ENCODE results near the gene P4HTM. TPM values are rescaled to one million over a fixed set of nuclear protein-coding genes. Genes with fewer than 3 reads are reported as not detected.

Gene P4HTM, protein sequence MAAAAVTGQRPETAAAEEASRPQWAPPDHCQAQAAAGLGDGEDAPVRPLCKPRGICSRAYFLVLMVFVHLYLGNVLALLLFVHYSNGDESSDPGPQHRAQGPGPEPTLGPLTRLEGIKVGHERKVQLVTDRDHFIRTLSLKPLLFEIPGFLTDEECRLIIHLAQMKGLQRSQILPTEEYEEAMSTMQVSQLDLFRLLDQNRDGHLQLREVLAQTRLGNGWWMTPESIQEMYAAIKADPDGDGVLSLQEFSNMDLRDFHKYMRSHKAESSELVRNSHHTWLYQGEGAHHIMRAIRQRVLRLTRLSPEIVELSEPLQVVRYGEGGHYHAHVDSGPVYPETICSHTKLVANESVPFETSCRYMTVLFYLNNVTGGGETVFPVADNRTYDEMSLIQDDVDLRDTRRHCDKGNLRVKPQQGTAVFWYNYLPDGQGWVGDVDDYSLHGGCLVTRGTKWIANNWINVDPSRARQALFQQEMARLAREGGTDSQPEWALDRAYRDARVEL
- 78.3 TPM for total RNA-seq

DNA sequence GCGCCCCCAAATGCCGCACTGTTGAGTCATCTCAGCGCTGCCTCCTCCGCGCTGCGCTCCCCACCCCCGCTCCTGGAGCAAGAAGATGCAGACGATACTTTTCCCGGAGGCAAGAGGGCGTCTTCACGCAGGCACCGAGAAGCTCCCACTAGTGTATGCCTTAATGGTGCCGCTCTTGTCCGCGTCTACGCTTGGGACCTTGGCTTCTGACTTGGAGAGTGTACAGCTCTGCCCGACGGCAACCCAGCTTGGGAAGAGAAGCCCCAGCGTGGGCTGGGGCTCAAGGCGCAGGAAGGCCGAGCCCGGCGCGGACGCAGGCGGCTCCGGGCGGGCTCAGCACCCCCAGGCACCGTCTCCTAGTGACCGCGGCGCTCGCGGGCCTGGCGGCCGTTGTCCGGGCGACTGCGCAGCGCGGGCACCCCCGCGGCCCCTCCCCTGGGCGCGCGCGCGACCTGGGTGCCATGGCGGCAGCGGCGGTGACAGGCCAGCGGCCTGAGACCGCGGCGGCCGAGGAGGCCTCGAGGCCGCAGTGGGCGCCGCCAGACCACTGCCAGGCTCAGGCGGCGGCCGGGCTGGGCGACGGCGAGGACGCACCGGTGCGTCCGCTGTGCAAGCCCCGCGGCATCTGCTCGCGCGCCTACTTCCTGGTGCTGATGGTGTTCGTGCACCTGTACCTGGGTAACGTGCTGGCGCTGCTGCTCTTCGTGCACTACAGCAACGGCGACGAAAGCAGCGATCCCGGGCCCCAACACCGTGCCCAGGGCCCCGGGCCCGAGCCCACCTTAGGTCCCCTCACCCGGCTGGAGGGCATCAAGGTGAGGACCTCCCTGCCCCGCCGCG is at the start of gene P4HTM:
Gene P4HTM (plus strand): TSS at position 446 of the 840 bp plus-strand sequence. CDS start 16 bp downstream, at position 462.

DNA sequence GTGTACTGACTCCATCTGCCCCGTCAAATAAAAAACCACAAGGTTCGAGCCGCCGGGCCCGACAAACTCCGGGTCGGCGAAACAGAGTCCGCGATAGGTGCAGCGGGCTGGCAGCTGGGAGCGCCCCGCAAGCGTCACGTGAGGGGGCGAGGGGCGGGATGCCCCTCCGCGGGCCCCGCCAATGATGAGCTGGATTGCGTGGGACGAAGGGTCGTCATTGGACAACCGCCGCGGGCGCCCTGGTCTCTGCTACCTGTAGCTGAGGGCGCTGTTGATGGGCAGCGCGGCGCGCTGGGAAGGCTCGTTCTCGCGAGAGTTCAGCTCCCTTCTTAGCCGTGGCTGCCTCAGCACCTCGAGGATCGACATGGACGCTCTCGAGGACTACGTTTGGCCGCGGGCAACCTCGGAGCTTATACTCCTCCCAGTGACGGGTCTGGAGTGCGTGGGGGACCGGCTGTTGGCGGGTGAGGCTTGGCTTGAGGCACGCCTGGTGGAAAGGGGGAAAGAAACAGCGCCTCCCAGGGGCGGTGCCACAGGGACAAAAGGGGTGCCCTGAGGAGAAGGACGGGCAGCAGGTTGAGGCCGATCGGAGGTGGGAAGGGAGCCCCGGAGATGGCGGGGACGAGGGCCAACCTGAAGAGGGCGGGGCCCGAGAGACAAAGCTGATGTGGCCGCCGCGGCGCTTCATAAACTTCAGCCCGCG is 17.2 kb downstream of the P4HTM start, which contains the start of gene WDR6:
Gene WDR6 (plus strand): TSS at position 324 of the 703 bp plus-strand sequence. CDS start 41 bp downstream, at position 365.

DNA sequence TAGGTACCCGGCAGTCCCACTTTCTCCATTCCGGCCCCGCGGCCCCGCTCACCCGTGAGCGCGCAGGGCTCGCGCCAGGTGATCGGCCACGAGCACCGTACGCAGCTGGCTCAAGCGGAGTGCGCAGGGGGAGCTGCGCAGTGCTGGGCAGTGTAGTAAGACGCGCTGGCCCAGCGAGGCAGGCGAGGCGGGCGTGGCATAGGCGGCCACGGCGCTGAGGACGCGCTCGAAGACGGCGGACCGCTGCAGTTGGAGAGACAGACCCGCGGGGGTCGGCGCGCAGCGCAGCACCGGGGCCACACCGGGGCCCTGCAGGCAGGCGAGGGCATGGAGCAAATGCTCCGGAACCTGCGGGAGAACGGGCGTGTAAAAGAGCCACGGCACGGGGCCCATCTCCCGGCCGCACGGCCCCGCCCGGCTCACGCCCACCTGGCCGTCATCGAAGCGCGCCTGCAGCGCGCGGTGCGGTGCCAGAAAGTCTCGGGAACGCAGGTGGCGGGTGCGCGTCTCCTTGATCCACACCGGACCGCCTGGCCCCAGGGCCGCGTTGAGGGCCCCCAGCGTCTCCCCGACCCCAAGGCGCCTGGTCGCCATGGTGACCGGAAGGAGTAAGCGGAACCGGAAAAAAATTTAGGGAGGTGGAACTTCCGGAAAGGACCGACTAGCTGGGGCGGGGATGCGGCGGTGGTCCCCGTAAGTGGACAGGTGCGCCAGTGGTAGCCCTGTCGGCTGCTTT is 28.1 kb downstream of the P4HTM start, which contains the start of gene DALRD3:
Gene DALRD3 (minus strand): TSS at position 610 of the 736 bp plus-strand sequence. CDS start 16 bp downstream, at position 594.

DNA sequence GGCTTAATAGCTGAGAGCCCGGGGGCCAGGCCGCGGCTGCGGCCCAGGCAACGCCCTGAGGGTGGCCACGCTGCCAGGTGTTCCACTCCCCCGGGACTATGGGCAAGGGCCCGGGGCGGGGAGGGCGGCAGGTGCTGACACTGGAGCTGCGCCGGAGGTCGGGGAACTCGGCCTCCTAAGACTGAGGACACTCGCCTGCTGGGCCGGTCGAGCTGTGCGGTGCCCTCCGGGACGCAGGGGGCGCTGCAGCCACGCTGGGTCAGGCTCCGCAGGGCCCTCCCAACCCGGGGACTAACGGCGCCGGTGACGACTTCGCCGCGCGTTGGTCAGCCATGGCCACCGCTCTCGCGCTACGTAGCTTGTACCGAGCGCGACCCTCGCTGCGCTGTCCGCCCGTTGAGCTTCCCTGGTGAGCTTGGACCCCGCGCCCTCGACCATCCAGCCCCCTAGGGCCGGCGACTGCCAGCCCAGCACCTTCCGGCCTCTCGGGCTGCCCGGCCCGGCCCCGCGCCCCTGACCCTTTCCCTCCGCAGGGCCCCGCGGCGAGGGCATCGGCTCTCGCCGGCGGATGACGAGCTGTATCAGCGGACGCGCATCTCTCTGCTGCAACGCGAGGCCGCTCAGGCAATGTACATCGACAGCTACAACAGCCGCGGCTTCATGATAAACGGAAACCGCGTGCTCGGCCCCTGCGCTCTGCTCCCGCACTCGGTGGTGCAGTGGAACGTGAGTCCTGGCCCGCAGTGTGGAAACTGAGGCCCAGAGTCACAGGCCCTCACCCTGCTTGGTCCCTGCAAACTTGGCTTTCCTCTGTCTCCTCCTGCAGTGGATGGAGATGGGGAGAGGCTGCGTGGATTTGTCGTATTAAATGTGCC is 32.0 kb downstream of the P4HTM start, which contains the start of gene NDUFAF3:
Gene NDUFAF3 (plus strand): TSS at position 309 of the 875 bp plus-strand sequence. CDS start 24 bp downstream, at position 333.

DNA sequence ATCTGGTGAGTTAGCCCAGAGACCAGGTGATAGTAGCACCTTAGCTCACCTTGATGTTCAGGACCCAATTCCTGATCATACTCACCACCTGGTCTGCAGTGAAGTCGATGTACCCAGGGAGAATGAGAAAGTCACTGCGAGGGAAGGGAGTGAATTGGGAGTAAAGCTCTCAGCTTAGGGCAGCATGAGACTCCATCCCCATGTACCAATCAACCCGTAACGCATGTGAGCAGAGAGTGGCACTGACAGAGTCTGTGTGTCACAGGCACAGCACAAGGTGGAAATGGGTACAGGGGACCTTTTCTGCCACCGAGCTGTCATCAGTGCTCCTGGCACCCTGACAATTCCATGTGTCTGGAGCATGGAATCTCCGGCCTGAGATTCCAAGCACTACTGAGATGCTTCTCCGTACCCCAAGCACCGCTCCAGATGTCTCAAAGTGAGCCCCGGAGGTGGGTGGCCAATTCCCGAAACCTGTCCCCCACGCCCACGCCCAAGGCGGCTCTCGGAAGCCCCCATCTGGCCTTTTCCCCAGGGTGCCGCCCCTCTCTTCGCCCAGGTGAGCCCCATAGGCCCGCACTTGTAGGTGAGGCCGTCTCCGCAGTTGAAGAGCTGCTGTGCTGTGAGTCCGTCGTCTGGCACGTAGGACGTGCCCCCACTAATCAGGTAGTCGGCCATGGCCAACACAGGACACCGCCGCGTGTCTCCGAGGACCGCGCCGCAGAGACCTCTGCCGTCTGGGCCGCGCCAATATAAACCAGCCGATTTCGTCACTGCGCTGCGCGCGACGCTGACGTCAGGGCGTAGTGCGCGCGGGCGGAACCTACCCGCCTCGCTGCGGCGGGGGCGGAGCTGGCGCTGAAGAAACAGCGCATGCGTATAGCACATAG is 38.9 kb downstream of the P4HTM start, which contains the start of gene IMPDH2:
Gene IMPDH2 (minus strand): TSS at position 726 of the 890 bp plus-strand sequence. CDS start 48 bp downstream, at position 678.

Small RNA genes within 50 kb of the gene (small RNA-seq; reads per million reads assigned to genes)
- gene MIR191 (ENCODE audit: low replicate concordance) (3,021 reads per million, percentile 99 among the genes with 10 or more reads in this experiment), gene MIR425 (ENCODE audit: low replicate concordance) (73.6 reads per million, percentile 95 among the genes with 10 or more reads in this experiment)

Other genes with a start within 250 kb of the P4HTM start
- gene PRKAR2A, start 142.4 kb upstream of the P4HTM start, total RNA-seq = 26.3 TPM
- 7.2 TPM for gene SLC25A20, start 91.4 kb upstream of the P4HTM start, total RNA-seq
- gene ARIH2, start 71.4 kb upstream of the P4HTM start, total RNA-seq = 120 TPM
- gene WDR6, start 17.1 kb downstream of the P4HTM start, total RNA-seq = 131 TPM
- 53.2 TPM for gene DALRD3, start 28.3 kb downstream of the P4HTM start, total RNA-seq
- gene NDUFAF3, start 31.9 kb downstream of the P4HTM start, total RNA-seq = 43.8 TPM
- 133 TPM for gene IMPDH2, start 39.2 kb downstream of the P4HTM start, total RNA-seq
- 187 TPM for gene QRICH1, start 103.8 kb downstream of the P4HTM start, total RNA-seq
- 170 TPM for gene QARS1, start 114.5 kb downstream of the P4HTM start, total RNA-seq
- 63.9 TPM for gene USP19, start 130.6 kb downstream of the P4HTM start, total RNA-seq
- 69.2 TPM for gene LAMB2, start 142.8 kb downstream of the P4HTM start, total RNA-seq
- 24.7 TPM for gene CCDC71, start 176.1 kb downstream of the P4HTM start, total RNA-seq
- 11.0 TPM for gene KLHDC8B, start 181.4 kb downstream of the P4HTM start, total RNA-seq

Measured in parietal lobe (tissue), 2 donors.